HCT116 (cell line): ENCODE results near the gene PRKAR1A. TPM values are rescaled to one million over a fixed set of nuclear protein-coding genes. Genes with fewer than 3 reads are reported as not detected.

Source experiments
- ATAC-seq: fragments of 200-7000 bp; cut with Tn5 transposase; 2 replicates; pipeline ENCODE4 v1.9.1; 2020; ENCODE audit warnings: mild to moderate bottlenecking, moderate library complexity
- BruUV-seq: library from RNA; stranded (reverse); fragments of 400-500 nt; replicated peaks from 2 replicates; lab custom pipeline; 2021; lab: Mats Ljungman, UMichigan
- CTCF ChIA-PET: fragments of 300-600 bp; sonication (Branson Sonifier 250); formaldehyde crosslinking; loops from one replicate; lab custom pipeline; 2021; ENCODE audit warnings: antibody characterized with exemption; lab: Charles Lee
- POLR2A ChIA-PET: fragments of 300-600, 350-600 bp; sonication (Branson Sonifier 250); formaldehyde crosslinking; loops from one replicate; lab custom pipeline; 2021; ENCODE audit warnings: antibody characterized with exemption; lab: Charles Lee
- RAD21 ChIA-PET, 2 experiments: fragments of 300-600 bp; sonication (Branson Sonifier 250); formaldehyde crosslinking; loops; one replicate each; lab custom pipeline; 2023; ENCODE audit warnings: low total read pairs in 2 of 2; ENCODE audit not compliant: uncharacterized antibody in 2 of 2, unreplicated experiment in 2 of 2, low non-redundant PET in 1 of 2; lab: Charles Lee
- DNase-seq: peaks from one replicate; pipeline ENCODE4 v3.0.0-alpha.2; 2010; ENCODE audit warnings: low read depth, low spot score
- H2AFZ ChIP-seq: fragments of 200-600 bp; shearing (Covaris generic), sonication (generic); 2 replicates; pipeline ENCODE4 v1.6.1; 2017; ENCODE audit warnings: low read depth, mixed run types, mixed read lengths, antibody characterized with exemption, low read length; ENCODE audit not compliant: poor library complexity, severe bottlenecking
- H3K27ac ChIP-seq: 2 replicates; pipeline ENCODE4 v1.5.1; 2012; ENCODE audit warnings: low read depth, low read length
- H3K27me3 ChIP-seq: fragments of 200-600 bp; sonication (generic); 2 replicates; pipeline ENCODE4 v1.6.1; 2016; ENCODE audit warnings: mixed run types, low read length, mixed read lengths; ENCODE audit not compliant: insufficient read depth
- H3K36me3 ChIP-seq, 2 experiments: fragments of 200-500 bp in 1 of 2; fragments of 200-600 bp in 1 of 2; sonication (Bioruptor generic) in 1 of 2; sonication (generic) in 1 of 2; 2 replicates each; pipeline versions ENCODE4 v1.5.1 to v1.6.1; 2014 to 2016; ENCODE audit warnings: low read length in 2 of 2, inconsistent platforms in 1 of 2, mixed read lengths in 1 of 2, mixed run types in 1 of 2; ENCODE audit not compliant: insufficient read depth in 2 of 2, control insufficient read depth in 1 of 2
- H3K4me1 ChIP-seq, 2 experiments: fragments of 200-600 bp in 1 of 2; sonication (generic) in 1 of 2; 2 replicates each; pipeline versions ENCODE4 v1.5.1 to v1.6.1; 2012 to 2017; ENCODE audit warnings: low read length in 2 of 2, inconsistent platforms in 1 of 2, mild to moderate bottlenecking in 1 of 2, mixed read lengths in 1 of 2, mixed run types in 1 of 2, moderate library complexity in 1 of 2; ENCODE audit not compliant: insufficient read depth in 2 of 2, control insufficient read depth in 1 of 2
- H3K4me2 ChIP-seq: fragments of 200-600 bp; sonication (generic); 2 replicates; pipeline ENCODE4 v1.6.1; 2017; ENCODE audit warnings: mixed run types, low read length, mixed read lengths
- H3K4me3 ChIP-seq, 2 experiments: fragments of 200-600 bp in 1 of 2; sonication (generic) in 1 of 2; replicated peaks in 1 of 2; 2 replicates each; pipeline ENCODE4 v1.5.1; 2011 to 2016; ENCODE audit warnings: low read length in 2 of 2, control low read depth in 1 of 2, low read depth in 1 of 2, mild to moderate bottlenecking in 1 of 2, mixed read lengths in 1 of 2, mixed run types in 1 of 2
- H3K79me2 ChIP-seq: fragments of 200-600 bp; sonication (generic); 2 replicates; pipeline ENCODE4 v1.6.1; 2017; ENCODE audit warnings: mild to moderate bottlenecking, mixed run types, low read length, moderate library complexity, mixed read lengths; ENCODE audit not compliant: insufficient read depth
- H3K9ac ChIP-seq: fragments of 200-600 bp; sonication (generic); 2 replicates; pipeline ENCODE4 v1.6.1; 2016; ENCODE audit warnings: low read length, mixed read lengths
- H3K9me2 ChIP-seq: fragments of 200-600 bp; sonication (generic), shearing (Covaris generic); 2 replicates; pipeline ENCODE4 v1.6.1; 2017; ENCODE audit warnings: mixed run types, mild to moderate bottlenecking, moderate library complexity; ENCODE audit not compliant: insufficient read depth
- H3K9me3 ChIP-seq, 2 experiments: fragments of 200-500 bp in 1 of 2; fragments of 200-600 bp in 1 of 2; sonication (Bioruptor generic) in 1 of 2; sonication (generic) in 1 of 2; 2 replicates each; pipeline ENCODE4 v1.6.1; 2014 to 2017; ENCODE audit warnings: low read length in 2 of 2, mixed read lengths in 2 of 2, inconsistent platforms in 1 of 2, low read depth in 1 of 2, mild to moderate bottlenecking in 1 of 2, mixed run types in 1 of 2, moderate library complexity in 1 of 2; ENCODE audit not compliant: control insufficient read depth in 1 of 2, insufficient read depth in 1 of 2
- H4K20me1 ChIP-seq: fragments of 200-600 bp; sonication (generic), shearing (Covaris generic); 2 replicates; pipeline ENCODE4 v1.6.1; 2017; ENCODE audit warnings: mixed run types, mild to moderate bottlenecking, moderate library complexity; ENCODE audit not compliant: insufficient read depth
- CBX3 ChIP-seq: IDR thresholded peaks from 2 replicates; pipeline ENCODE4 v1.6.1; 2012; ENCODE audit warnings: low read depth
- CEBPB ChIP-seq: IDR thresholded peaks from 2 replicates; pipeline ENCODE4 v1.6.1; 2012; ENCODE audit warnings: low read depth
- ELF1 ChIP-seq: IDR thresholded peaks from 2 replicates; pipeline ENCODE4 v1.6.1; 2012; ENCODE audit warnings: low read depth, borderline replicate concordance
- POLR2A ChIP-seq: IDR thresholded peaks from 2 replicates; pipeline ENCODE4 v1.7.0; 2011; ENCODE audit warnings: borderline replicate concordance; ENCODE audit not compliant: insufficient read depth, insufficient read length; ENCODE audit errors: extremely low read depth
- POLR2AphosphoS5 ChIP-seq: IDR thresholded peaks from 2 replicates; pipeline ENCODE4 v1.6.1; 2011; ENCODE audit warnings: mild to moderate bottlenecking, low read depth, low read length, moderate library complexity
- SIN3A ChIP-seq: IDR thresholded peaks from 2 replicates; pipeline ENCODE4 v1.6.1; 2012; ENCODE audit warnings: low read depth
- TCF7L2 ChIP-seq: IDR thresholded peaks from 2 replicates; pipeline ENCODE4 v1.7.0; 2011; ENCODE audit warnings: borderline replicate concordance, inconsistent platforms; ENCODE audit not compliant: insufficient read depth, insufficient read length; ENCODE audit errors: extremely low read depth
- YY1 ChIP-seq: IDR thresholded peaks from 2 replicates; pipeline ENCODE4 v1.6.1; 2011; ENCODE audit warnings: low read length, low read depth, moderate library complexity, mild to moderate bottlenecking; ENCODE audit not compliant: insufficient replicate concordance; ENCODE audit errors: extremely low read depth
- ZFX ChIP-seq: fragments of 450-650 bp; IDR thresholded peaks from 2 replicates; pipeline ENCODE4 v1.6.1; 2017
- intact Hi-C: fragments of 100-400 bp; cut with micrococcal nuclease; formaldehyde crosslinking; loops from 2 replicates; pipeline ENCODE4 v1.10.0; 2022
- total RNA-seq: library from RNA; stranded (reverse); gene quantifications from one replicate; pipeline ENCODE4 v1.2.1, GENCODE V29; 2021; ENCODE audit not compliant: unreplicated experiment
- TF ChIP-seq, protein P1 (sequence below): IDR thresholded peaks from 2 replicates; pipeline ENCODE4 v1.6.1; 2012; ENCODE audit warnings: low read depth
- TF ChIP-seq, protein P2 (sequence below): IDR thresholded peaks from 2 replicates; pipeline ENCODE4 v1.6.1; 2011; ENCODE audit warnings: mild to moderate bottlenecking, low read length, moderate library complexity; ENCODE audit not compliant: insufficient replicate concordance; ENCODE audit errors: extremely low read depth

Gene PRKAR1A
- total RNA-seq, 1 experiment from 2014 or later = 295 TPM

DNA sequence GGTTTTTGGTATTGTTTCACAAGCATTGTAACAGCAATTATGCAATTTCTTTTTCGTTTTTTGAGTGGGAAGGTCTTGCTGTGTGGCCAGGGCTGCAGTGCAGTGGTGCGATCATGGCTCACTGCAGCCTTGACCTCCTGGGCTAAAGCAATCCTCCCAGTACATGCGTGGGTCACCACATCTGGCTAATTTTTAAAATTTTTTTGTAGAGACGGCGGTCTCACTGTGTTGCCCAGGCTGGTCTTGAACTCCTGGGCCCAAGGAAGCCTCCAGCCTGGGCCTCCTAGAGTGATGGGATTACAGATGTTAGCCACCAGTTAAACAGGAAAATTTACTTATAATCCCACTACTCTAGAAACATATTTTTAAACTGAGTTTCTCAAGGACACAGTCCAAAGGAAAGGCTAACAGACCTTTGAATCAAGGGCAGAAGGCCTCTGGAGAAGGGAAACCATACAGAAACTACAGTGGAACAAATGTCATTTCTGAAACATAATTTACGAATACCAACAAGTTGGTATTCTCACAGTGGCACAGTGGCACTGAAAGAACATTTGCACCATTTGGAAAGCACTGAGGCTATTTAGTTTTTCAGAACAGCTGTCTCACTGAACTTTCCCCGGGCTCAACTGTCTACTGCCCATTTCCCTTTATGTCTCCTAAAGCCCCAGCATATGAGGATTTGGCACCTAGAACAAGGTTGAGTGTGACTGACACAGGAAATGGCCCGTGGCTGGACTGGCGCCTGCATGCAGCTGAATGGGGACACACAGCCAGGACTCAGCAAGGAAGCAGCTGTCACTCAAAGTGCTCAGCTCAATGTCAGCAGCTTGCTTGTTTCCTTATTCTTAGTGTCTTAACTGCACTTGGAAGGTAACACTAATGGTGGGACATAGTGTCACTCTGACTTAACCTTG is 2.8 kb upstream of the PRKAR1A start:
- RAD21 ChIA-PET = no interaction called here
- Histone ChIP-seq H3K79me2 (peaks cover 20% of the 10 kb centered on the region), H3K9me2 (no peaks in the 10 kb centered on the region), H3K36me3 (no peaks in the 10 kb centered on the region), H3K9ac (no peak overlapping the region), H3K27ac (no peak overlapping the region), H3K4me2 (no peak overlapping the region), H3K9me3 (no peaks in the 10 kb centered on the region), H2AFZ (no peak overlapping the region), H3K4me3 (no peak overlapping the region), H3K27me3 (no peaks in the 10 kb centered on the region), H3K4me1 (peaks cover 15 to 34% of the 10 kb centered on the region in 2 experiments), H4K20me1 (no peaks in the 10 kb centered on the region)
- ATAC-seq = no peak
- CTCF ChIA-PET = interaction anchor here (1.0 kb wide), 1 partner anchor 11 kb away, joined by 3 read pairs; no protein-coding TSS in a partner anchor
- BruUV-seq = no TSS peak
- DNase-seq = no peak
- POLR2A ChIA-PET = no interaction called here
- TF ChIP-seq POLR2A (no peak), YY1 (no peak), ZFX (no peak), ELF1 (no peak), SIN3A (no peak), CBX3 (no peak), POLR2AphosphoS5 (no peak), TCF7L2 (no peak), CEBPB (no peak)
- TF ChIP-seq, protein P1, sequence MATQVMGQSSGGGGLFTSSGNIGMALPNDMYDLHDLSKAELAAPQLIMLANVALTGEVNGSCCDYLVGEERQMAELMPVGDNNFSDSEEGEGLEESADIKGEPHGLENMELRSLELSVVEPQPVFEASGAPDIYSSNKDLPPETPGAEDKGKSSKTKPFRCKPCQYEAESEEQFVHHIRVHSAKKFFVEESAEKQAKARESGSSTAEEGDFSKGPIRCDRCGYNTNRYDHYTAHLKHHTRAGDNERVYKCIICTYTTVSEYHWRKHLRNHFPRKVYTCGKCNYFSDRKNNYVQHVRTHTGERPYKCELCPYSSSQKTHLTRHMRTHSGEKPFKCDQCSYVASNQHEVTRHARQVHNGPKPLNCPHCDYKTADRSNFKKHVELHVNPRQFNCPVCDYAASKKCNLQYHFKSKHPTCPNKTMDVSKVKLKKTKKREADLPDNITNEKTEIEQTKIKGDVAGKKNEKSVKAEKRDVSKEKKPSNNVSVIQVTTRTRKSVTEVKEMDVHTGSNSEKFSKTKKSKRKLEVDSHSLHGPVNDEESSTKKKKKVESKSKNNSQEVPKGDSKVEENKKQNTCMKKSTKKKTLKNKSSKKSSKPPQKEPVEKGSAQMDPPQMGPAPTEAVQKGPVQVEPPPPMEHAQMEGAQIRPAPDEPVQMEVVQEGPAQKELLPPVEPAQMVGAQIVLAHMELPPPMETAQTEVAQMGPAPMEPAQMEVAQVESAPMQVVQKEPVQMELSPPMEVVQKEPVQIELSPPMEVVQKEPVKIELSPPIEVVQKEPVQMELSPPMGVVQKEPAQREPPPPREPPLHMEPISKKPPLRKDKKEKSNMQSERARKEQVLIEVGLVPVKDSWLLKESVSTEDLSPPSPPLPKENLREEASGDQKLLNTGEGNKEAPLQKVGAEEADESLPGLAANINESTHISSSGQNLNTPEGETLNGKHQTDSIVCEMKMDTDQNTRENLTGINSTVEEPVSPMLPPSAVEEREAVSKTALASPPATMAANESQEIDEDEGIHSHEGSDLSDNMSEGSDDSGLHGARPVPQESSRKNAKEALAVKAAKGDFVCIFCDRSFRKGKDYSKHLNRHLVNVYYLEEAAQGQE = no peak
- TF ChIP-seq, protein P2, sequence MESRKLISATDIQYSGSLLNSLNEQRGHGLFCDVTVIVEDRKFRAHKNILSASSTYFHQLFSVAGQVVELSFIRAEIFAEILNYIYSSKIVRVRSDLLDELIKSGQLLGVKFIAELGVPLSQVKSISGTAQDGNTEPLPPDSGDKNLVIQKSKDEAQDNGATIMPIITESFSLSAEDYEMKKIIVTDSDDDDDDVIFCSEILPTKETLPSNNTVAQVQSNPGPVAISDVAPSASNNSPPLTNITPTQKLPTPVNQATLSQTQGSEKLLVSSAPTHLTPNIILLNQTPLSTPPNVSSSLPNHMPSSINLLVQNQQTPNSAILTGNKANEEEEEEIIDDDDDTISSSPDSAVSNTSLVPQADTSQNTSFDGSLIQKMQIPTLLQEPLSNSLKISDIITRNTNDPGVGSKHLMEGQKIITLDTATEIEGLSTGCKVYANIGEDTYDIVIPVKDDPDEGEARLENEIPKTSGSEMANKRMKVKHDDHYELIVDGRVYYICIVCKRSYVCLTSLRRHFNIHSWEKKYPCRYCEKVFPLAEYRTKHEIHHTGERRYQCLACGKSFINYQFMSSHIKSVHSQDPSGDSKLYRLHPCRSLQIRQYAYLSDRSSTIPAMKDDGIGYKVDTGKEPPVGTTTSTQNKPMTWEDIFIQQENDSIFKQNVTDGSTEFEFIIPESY = no peak
- intact Hi-C loops = loop anchor here (2.0 kb wide), 1 partner anchor 43 kb away; no protein-coding TSS in a partner anchor
